Stimulated activated CD4-positive, alpha-beta T cell treated with anti-CD3 and anti-CD28 coated beads, TNF-alpha, amount 100 ng/mL, for 48 hours (primary cell): ENCODE data around the gene RAP1GAP.

Experiments used
- DNase-seq, 3 donors: peaks; one replicate each; pipeline ENCODE4 v3.0.0-alpha.2; 2020; ENCODE audit warnings: low read depth in 3 of 3

The RAP1GAP gene

GRCh38 chr1:21610027-21610426 lies 59.1 kb downstream of the RAP1GAP start:
- DNase-seq, result no peak

- no peak for DNase-seq
Observed at GRCh38 chr1:21608798-21609197, 60.4 kb downstream of the RAP1GAP start.

DNA sequence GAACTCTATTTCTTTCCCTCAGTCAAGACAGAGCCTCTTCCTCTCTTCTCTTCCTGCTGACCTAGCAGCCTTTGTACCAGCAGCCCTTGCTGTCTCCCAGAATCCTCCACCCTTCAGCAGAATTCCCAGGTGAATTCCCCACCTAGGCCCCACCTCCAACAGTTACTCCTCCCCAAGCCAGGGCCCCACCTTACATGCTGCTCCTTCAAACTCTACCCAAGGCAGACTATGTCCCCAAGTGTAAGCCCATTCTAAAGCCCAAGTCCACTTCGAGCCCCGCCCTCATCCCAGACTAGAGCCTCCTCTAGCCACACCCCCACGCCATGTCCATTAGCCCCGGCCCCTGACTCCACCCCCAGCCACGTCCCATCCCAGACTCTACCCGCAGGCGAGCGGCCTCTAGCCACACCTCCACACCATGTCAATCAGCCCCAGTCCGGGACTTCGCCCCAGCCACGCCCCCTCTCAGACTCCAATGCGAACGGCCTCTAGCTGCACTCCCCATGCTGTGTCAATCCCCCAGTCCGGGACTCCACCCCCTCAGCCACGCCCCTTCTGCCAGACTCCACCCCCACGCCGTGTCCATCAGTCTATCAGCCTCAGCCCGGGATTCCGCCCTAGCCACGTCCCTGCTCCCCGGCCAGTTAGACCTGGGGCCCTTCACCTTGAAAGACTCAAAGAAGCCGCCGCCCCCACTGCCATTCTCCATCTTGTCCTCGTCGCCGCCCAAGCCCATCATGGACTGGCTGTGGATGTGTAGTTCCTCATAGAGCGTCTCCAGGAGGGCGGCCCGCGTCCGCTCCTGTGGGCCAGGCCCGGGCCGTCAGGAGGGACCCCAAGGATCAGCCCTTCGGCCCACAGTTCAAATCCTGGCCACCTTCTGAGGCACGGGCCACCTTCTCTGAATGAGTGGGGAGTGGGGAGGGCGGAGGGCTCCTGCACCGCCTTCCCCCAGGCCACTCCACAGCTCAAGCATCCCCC lies 61.3 kb downstream of the RAP1GAP start:
- DNase-seq, result peak; percentile 36 to 71 (median 67)

- DNase-seq, result no peak
Observed at GRCh38 chr1:21605964-21606705, 63.0 kb downstream of the RAP1GAP start.

- no peak for DNase-seq
Observed at GRCh38 chr1:21605012-21605715, 64.0 kb downstream of the RAP1GAP start.

DNA sequence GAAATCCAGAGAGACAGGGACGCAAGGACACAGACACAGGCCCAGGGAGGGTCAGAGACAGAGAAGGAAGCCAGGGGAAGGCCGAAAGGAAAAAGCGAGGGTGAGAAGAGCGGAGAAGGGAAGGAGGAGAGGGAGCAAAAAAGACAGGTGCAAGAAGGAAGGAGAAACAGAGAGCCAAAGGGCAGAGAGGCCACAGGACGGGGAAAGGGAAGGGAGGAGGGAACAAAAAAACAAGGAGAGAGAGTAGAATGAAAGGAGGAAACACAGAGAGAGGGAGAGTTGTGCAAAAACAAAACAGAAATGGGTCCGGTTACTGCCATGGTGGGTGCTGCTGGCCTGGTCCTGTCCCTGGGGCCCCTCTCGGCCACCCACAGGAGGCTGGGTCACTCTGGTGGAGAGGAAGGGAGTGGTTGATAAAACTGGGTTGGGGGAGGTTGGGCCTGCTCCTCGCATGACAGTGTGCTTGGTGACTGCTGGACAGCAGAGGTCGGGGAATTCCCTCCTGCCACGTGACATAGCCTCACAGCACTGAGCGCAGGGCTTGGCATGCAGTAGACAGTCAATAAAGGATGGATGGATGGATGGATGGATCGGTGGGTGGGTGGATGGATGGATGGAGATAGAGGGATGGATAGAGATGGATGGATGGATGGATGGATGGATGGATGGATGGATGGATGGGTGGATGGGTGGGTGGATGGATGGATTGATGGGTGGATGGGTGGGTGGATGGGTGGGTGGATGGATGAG lies 64.8 kb downstream of the RAP1GAP start:
- DNase-seq, result no peak

GRCh38 chr1:21603177-21604138 lies 65.7 kb downstream of the RAP1GAP start:
- no peak for DNase-seq

DNA sequence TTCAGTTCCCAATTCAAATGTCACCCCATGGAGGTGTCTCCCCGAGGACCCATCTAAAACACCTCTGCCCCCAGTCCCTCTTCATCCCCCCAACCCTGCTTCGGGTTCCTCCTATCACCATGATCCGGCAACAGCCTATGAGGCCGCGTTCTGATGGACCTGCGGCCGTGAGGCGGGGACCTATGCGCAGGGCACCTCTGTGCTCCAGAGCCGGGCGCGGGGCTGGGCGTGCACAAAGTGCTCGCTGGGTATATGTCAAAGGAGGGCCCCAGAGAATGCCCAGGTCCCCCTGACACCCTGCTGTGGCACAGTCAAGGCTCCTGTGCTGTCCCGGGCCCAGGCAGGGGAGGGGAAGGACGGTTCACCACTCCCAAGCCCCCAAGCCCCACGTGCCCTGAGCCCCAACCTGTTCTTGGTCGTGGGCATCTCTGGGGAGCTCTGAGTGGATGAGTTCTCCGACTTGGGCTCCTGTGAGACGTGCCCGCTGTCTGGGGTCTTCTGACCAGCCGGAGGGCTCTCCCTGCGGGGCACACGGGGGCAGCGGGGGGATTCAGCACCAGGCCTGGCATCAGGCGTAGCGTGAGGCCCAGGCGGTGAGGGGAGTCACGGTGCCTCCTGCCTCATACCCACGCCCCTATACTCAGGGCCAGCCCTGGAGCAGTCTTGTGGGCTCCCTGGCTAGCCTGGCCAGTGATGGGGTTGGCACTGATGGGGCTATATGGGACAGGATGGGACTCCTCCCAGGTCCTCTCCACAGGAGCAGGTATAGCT lies 67.7 kb downstream of the RAP1GAP start:
- DNase-seq, result no peak

DNA sequence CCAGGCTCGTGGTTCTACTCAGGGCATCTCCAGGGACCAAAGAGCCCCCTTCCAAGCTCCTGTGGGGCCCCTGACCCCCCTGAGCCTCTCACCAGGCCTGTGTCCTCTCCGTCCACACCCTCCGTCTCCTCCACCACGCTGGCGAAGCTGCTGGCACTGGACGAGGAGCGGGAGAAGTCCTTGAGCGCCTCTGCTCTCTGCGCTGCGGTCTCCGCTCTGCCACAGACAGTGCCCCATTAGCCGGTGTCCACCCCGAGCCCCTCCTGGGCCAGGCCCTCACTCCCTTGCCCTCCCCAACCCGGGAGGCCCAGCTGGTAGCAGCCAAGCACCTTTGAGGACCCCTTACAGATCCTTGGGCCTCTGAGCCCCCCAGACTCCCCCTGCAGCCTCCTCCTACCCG lies 69.8 kb downstream of the RAP1GAP start:
- DNase-seq, result no peak

DNA sequence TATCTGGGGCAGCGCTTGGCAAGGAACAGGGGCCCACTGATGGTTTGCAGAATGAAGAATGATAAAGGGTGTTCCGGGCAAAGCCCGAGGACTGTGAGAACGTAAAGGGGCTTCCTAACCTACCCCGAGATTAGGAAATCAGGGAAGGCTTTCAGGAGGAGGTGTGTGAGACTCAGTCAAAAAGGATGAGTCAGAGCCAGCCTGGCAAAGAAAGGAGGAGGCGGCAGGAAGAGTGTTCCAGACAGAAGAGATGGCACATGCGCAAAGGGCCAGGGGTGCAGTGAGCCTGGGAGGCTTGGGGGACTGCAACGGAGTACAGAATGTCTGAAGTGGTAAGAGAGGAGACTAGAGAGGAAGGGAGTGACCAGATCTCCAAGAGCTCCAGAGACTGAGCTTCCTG lies 70.3 kb downstream of the RAP1GAP start:
- DNase-seq, result no peak

DNA sequence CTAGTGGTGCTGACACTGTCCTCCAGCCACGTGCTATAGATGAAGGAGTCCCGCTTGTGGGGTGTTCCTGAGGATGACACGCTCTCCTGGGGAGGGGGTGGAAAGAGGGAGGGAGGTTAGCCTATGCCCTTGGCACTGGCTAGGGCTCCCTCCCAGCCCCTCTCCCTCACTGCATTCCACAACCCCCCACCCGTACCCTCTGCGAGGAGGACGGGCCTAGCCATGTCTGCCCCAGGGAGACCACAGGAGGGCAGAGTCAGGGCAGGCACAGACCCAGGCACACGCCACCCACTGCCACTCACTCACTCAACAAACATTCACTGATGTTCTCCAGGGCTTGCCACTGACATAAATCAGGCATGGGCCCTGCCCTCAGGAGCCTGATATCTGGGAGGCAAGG lies 70.7 kb downstream of the RAP1GAP start:
- no peak for DNase-seq

DNA sequence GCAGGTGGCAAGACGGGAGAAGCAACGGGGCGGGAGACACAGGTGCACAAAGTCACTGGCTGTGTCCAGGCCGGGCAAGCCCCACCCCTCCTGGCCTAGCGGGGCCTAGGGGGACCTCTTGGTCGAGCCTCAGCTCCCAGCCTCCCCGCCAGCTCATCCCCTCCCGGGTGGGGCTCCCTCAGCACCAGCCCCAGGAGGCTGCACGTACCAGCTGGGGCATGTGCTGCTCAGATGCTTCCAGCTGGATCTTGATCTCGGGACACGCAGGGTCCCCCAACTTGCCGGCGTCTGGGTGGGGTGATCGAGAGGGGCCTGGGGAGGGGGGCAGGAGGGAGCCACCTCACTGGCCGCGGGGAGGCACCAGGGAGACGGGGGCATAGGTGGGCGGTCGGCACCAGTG lies 71.4 kb downstream of the RAP1GAP start:
- DNase-seq, result no peak

GRCh38 chr1:21596628-21597027 lies 72.5 kb downstream of the RAP1GAP start:
- DNase-seq, result no peak

- DNase-seq, result no peak
Observed at GRCh38 chr1:21596174-21596573, 73.0 kb downstream of the RAP1GAP start.

DNA sequence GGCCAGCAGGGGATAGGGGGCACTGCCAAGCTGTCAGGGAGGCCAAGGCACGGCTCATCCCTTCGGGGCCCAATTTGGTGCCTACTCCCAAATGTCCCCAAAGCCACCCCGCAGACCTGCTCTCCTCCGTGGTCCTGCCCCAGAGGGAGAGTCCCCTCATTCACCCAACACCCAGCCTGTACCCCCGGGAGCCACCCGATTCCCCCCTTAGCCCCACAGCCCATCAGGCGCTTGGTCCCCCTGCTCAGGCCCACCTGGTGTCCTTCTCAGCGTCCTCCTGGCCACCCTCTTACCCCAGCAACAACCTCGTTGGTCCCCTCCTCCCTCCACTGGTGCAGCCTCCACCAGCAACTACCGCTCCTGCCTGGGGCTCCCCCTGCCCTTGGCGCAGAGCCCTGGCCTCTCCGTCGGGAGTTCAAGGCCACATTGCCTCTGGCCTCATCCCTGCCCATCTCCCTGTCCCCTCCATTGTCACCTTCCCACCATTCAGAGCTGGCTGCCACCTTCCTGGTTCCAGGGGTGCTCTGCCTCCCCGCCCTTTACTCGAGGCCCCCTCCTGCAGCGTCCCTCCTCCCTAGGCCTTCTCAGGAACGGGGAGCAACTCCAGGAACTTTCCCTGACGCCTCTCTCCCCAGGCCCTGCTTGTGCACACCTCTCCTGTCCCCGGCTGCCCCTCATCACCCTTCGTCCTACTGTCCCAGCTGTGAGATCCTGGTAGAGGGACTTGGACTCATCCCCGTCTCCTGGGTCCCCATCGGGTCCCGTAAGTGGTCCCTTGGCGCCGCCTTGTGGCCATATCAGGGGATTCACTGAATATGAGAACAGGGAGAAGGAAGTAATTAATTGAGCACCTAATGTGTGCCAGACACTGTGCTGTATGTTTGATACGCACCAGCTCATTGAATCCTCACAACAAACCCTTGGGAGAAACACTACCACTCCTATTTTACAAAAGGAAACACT lies 73.9 kb downstream of the RAP1GAP start:
- DNase-seq, result peak; percentile 56 to 63 (median 56)

GRCh38 chr1:21594501-21594900 lies 74.7 kb downstream of the RAP1GAP start:
- DNase-seq, result no peak

DNA sequence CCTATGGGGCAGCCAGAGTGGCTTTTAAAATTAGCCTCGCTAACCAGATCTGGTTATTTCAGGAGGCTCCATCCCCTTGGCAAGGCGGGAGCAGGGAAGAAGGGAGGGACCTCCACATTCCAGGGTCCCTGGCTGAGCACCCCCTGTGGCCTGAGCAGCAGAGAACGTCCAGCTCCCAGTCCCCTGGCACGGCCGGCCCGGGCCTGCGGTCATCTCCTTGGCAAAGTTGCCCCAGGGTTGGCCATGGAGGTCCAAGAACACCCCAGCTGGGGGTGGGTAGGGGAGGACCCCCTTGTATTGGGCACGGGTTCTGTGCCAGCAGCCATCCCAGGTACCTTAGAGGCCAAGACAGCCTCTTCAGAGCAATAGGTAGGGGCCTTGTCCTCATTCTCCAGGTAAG lies 75.9 kb downstream of the RAP1GAP start:
- DNase-seq, result no peak

- DNase-seq, result no peak
Observed at GRCh38 chr1:21592086-21592865, 76.9 kb downstream of the RAP1GAP start.
